Renal pelvis (tissue), 3 donors: Measurements from ENCODE around the gene RCAN1. TPM values are rescaled to one million over a fixed set of nuclear protein-coding genes. Genes with fewer than 3 reads are reported as not detected.

ENCODE experiments used
- polyA plus RNA-seq, 3 donors: library from polyadenylated mRNA; unstranded; fragments of 120-200 nt; gene quantifications; one replicate each; pipeline ENCODE4 v1.2.1, GENCODE V29; 2013; ENCODE audit not compliant: insufficient read length in 3 of 3

The RCAN1 gene
- polyA plus RNA-seq, 3 donors, result 29.7 to 34.2 (median 30.4) TPM

Other genes starting within 250 kb of the RCAN1 start
- gene SMIM11, start 239.6 kb downstream of the RCAN1 start, polyA plus RNA-seq, result 1 to 10 TPM; 2.5 to 9.2 (median 4.6) TPM
- gene SMIM34, start 191.2 kb downstream of the RCAN1 start, polyA plus RNA-seq, result 1 to 10 TPM in 2 of 3 donors, under 1 TPM in 1; 0.24 to 1.5 (median 1.1) TPM
- gene KCNE1, start 102.9 kb downstream of the RCAN1 start, polyA plus RNA-seq, result 1 to 10 TPM in 2 of 3 donors, under 1 TPM in 1; 0.75 to 1.4 (median 1.0) TPM
- 1 to 10 TPM; 1.7 to 2.8 (median 2.7) TPM for gene CLIC6, start 53.9 kb upstream of the RCAN1 start, polyA plus RNA-seq